Measurements from ENCODE around the gene NUFIP2.

DNA sequence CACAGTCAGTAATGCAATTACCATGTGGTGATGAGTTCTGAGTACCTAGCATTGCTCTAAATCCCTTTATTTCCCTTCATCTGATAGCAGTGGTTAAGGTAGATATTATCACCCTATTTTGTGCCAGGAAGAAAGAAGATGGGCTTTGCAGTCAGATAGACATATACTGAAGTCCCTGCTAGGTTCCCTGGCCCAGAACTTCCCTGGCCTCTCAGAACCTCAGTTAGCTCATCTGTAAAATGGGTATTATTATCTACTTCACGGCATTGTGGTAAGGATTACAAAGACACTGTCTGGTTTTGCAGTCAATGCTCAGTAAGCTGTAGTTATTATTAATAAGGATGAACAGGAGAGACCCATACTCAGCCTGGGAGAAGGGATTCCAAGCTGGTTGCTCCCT lies 51.9 kb downstream of the NUFIP2 start:
- TF ChIP-seq, protein P1, sequence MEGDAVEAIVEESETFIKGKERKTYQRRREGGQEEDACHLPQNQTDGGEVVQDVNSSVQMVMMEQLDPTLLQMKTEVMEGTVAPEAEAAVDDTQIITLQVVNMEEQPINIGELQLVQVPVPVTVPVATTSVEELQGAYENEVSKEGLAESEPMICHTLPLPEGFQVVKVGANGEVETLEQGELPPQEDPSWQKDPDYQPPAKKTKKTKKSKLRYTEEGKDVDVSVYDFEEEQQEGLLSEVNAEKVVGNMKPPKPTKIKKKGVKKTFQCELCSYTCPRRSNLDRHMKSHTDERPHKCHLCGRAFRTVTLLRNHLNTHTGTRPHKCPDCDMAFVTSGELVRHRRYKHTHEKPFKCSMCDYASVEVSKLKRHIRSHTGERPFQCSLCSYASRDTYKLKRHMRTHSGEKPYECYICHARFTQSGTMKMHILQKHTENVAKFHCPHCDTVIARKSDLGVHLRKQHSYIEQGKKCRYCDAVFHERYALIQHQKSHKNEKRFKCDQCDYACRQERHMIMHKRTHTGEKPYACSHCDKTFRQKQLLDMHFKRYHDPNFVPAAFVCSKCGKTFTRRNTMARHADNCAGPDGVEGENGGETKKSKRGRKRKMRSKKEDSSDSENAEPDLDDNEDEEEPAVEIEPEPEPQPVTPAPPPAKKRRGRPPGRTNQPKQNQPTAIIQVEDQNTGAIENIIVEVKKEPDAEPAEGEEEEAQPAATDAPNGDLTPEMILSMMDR (conservative IDR thresholded peaks at IDR 0.05; ENCODE audit: low read depth, low read length): no peak
- no peak for TF ChIP-seq EZH2 (IDR thresholded peaks at IDR 0.05; ENCODE audit: borderline replicate concordance, low read depth, low read length, poor library complexity, severe bottlenecking)

Measured in A673 (cell line).